Body of pancreas (tissue), 4 donors: ENCODE measurements around the gene UGT1A6. TPM values are rescaled to one million over a fixed set of nuclear protein-coding genes. Genes with fewer than 3 reads are reported as not detected.

ENCODE experiments used
- ATAC-seq: fragments of 150-250 bp; one replicate; pipeline ENCODE4 v1.9.1; 2016
- DNase-seq, 4 donors: peaks; one replicate each; pipeline ENCODE4 v3.0.0-alpha.2; 2019
- H3K27ac ChIP-seq, 4 donors: fragments of 200-600 bp; sonication (generic); 1 replicate in 3 of 4; 2 replicates in 1 of 4; pipeline versions ENCODE4 v1.5.1 to v1.6.1; 2016 to 2019; ENCODE audit warnings: mild to moderate bottlenecking in 1 of 4, mixed read lengths in 1 of 4, moderate library complexity in 1 of 4
- H3K27me3 ChIP-seq, 2 donors: fragments of 200-600 bp; sonication (generic); one replicate each; pipeline ENCODE4 v1.6.0; 2016; ENCODE audit warnings: mild to moderate bottlenecking in 1 of 2
- H3K36me3 ChIP-seq, 2 donors: fragments of 200-600 bp; sonication (generic); replicated peaks in 1 of 2; 2 replicates each; pipeline ENCODE4 v1.5.1; 2016; ENCODE audit warnings: low read depth in 2 of 2; ENCODE audit not compliant: insufficient read depth in 1 of 2
- H3K4me1 ChIP-seq: fragments of 200-600 bp; sonication (generic); one replicate; pipeline ENCODE4 v1.6.0; 2016
- H3K4me3 ChIP-seq, 2 donors: fragments of 200-600 bp; sonication (generic); 1 replicate in 1 of 2; 2 replicates in 1 of 2; pipeline ENCODE4 v1.5.1; 2016 to 2019
- H3K9me3 ChIP-seq, 3 donors: fragments of 200-600 bp; sonication (generic); 1 replicate in 2 of 3; 2 replicates in 1 of 3; pipeline ENCODE4 v1.5.1; 2016
- POLR2A ChIP-seq, 3 donors: fragments of 450-650 bp; IDR thresholded peaks; one replicate each; pipeline ENCODE4 v1.6.1; 2016; ENCODE audit warnings: antibody characterized with exemption in 3 of 3, mild to moderate bottlenecking in 2 of 3
- WGBS, 2 donors: methylation state at CpG; one replicate each; pipeline ENCODE4 v1.1.5; 2017; 5-methylcytosine and 5-hydroxymethylcytosine counted together
- intact Hi-C: fragments of 100-400 bp; cut with DNase I; formaldehyde crosslinking; loops from one replicate; pipeline ENCODE4 v1.15.1; 2023
- total RNA-seq, 2 donors: library from RNA; depleted of rRNA; stranded (reverse); fragments of >200 nt; gene quantifications; one replicate each; pipeline ENCODE4 v1.1.0, GENCODE V29; 2016
- TF ChIP-seq, protein P1 (sequence below), 7 experiments: fragments of 450-650 bp in 4 of 7; fragments of 200-600 bp in 3 of 7; sonication (generic) in 3 of 7; IDR thresholded peaks; one replicate each; pipeline ENCODE4 v1.5.1; 2016 to 2019; ENCODE audit warnings: antibody characterized with exemption in 7 of 7

Gene UGT1A6
- total RNA-seq, 2 donors from 2014 or later: 0.33 TPM; not detected in 1

DNA sequence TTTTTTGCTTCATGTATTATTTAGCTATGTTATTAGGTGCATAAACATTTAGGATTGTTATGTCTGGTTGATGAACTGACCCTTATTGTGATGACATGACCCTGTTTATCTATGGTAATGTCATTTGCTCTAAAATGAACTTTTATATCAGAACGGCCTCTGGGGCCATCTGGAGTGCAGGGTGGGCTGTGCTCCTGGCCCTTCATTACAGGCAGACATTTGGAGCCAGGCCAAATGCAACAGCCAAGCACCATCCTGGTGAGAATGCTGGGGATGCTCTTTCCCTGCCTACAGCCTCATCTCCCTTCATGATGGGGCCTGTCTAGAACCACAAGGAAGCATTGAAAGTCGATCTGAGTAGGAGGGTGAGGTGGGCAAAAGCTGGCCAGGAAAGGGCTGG, 123.6 kb downstream of the UGT1A6 start:
- Histone ChIP-seq H3K4me3 (no peak overlapping the region), H3K27me3 (no peaks in the 10 kb centered on the region), H3K9me3 (no peaks in the 10 kb centered on the region), H3K36me3 (no peaks in the 10 kb centered on the region), H3K4me1 (no peaks in the 10 kb centered on the region), H3K27ac (no peak overlapping the region)
- no peak for TF ChIP-seq POLR2A (IDR thresholded peaks at IDR 0.05)
- TF ChIP-seq, protein P1, sequence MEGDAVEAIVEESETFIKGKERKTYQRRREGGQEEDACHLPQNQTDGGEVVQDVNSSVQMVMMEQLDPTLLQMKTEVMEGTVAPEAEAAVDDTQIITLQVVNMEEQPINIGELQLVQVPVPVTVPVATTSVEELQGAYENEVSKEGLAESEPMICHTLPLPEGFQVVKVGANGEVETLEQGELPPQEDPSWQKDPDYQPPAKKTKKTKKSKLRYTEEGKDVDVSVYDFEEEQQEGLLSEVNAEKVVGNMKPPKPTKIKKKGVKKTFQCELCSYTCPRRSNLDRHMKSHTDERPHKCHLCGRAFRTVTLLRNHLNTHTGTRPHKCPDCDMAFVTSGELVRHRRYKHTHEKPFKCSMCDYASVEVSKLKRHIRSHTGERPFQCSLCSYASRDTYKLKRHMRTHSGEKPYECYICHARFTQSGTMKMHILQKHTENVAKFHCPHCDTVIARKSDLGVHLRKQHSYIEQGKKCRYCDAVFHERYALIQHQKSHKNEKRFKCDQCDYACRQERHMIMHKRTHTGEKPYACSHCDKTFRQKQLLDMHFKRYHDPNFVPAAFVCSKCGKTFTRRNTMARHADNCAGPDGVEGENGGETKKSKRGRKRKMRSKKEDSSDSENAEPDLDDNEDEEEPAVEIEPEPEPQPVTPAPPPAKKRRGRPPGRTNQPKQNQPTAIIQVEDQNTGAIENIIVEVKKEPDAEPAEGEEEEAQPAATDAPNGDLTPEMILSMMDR (IDR thresholded peaks at IDR 0.05): no peak
- ATAC-seq (no peak), DNase-seq (peak in 1 of 4 donors; percentile 0)
- intact Hi-C loops: no loop called here
- 57 to 61% methylated on average over 2 of the region's 2 CpGs for whole genome bisulfite sequencing, 2 donors

DNA sequence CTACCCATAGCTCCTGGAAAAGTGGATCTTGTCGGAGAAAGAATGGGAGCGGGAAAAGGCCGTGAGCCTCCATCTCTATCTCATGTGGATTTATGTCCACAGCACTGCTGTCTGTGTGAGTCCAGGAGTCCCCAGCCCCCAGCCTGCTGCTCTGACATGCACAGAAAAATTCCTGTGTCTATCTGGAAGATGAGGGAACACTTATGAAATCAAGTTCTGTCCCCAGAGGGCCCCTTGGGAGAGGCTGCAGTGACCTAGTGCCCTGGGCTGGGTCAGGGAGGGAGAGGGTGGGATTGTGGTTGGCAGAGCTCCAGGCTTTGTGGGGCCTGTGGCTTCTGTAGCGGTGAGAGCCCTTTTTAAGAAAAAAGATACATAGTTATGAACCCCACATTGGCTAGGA, 124.1 kb downstream of the UGT1A6 start:
- Histone ChIP-seq H3K4me3 (no peak overlapping the region), H3K4me1 (no peaks in the 10 kb centered on the region), H3K36me3 (no peaks in the 10 kb centered on the region), H3K27me3 (no peaks in the 10 kb centered on the region), H3K9me3 (no peaks in the 10 kb centered on the region), H3K27ac (no peak overlapping the region)
- no peak for ATAC-seq
- DNase-seq: peak in 2 of 4 donors; percentile 2
- no peak for TF ChIP-seq POLR2A (IDR thresholded peaks at IDR 0.05)
- TF ChIP-seq, protein P1 (IDR thresholded peaks at IDR 0.05): no peak
- intact Hi-C loops: no loop called here
- 87 to 88% methylated on average over 4 of the region's 4 CpGs for WGBS, 2 donors

GRCh38 chr2:233817361-233817911, 124.7 kb downstream of the UGT1A6 start:
- 71 to 75% methylated on average over 3 of the region's 3 CpGs for WGBS, 2 donors

GRCh38 chr2:233817995-233818638, 125.4 kb downstream of the UGT1A6 start:
- Histone ChIP-seq H3K4me3 (no peak overlapping the region), H3K9me3 (no peaks in the 10 kb centered on the region), H3K36me3 (no peaks in the 10 kb centered on the region), H3K27me3 (no peaks in the 10 kb centered on the region), H3K27ac (no peak overlapping the region), H3K4me1 (no peaks in the 10 kb centered on the region)
- DNase-seq (peak in 2 of 4 donors; percentile 2 to 3), ATAC-seq (no peak)
- intact Hi-C loops: no loop called here
- WGBS, 2 donors: 78 to 95% methylated on average over 4 to 10 of the region's 11 CpGs
- TF ChIP-seq, protein P1 (IDR thresholded peaks at IDR 0.05): no peak
- no peak for TF ChIP-seq POLR2A (IDR thresholded peaks at IDR 0.05)

More at GRCh38 chr2:233817361-233817911, 124.7 kb downstream of the UGT1A6 start:
- TF ChIP-seq POLR2A (IDR thresholded peaks at IDR 0.05): no peak
- TF ChIP-seq, protein P1 (IDR thresholded peaks at IDR 0.05): no peak
- ATAC-seq: no peak
- DNase-seq: peak in 1 of 4 donors; percentile 4
- H3K27me3 ChIP-seq: no peaks in the 10 kb centered on the region
- H3K36me3 ChIP-seq: no peaks in the 10 kb centered on the region
- no peaks in the 10 kb centered on the region for H3K9me3 ChIP-seq
- no peak overlapping the region for H3K4me3 ChIP-seq
- intact Hi-C loops: no loop called here
- H3K4me1 ChIP-seq: no peaks in the 10 kb centered on the region
- no peak overlapping the region for H3K27ac ChIP-seq
